ENCODE results near the gene GARS1.

DNA sequence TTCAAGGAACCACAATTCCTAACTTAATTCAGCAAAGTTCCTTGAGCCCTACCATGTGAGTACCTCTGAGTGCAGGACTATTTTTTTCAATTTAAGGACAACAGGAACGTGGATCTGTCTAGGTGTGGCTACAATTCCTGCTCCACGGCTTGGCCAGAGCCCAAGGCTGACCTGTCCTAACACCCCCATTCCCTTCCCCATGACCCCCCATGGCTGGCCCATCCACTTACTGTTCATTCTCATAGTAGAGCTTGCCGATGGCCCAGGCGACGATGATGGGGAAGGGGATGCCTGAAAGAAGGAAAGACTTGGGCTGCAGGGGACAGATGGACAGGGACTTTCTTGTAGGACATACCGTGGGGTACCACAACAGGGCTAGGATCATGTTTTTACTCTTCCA lies 67.2 kb downstream of the GARS1 start:
- TF ChIP-seq, protein P1, sequence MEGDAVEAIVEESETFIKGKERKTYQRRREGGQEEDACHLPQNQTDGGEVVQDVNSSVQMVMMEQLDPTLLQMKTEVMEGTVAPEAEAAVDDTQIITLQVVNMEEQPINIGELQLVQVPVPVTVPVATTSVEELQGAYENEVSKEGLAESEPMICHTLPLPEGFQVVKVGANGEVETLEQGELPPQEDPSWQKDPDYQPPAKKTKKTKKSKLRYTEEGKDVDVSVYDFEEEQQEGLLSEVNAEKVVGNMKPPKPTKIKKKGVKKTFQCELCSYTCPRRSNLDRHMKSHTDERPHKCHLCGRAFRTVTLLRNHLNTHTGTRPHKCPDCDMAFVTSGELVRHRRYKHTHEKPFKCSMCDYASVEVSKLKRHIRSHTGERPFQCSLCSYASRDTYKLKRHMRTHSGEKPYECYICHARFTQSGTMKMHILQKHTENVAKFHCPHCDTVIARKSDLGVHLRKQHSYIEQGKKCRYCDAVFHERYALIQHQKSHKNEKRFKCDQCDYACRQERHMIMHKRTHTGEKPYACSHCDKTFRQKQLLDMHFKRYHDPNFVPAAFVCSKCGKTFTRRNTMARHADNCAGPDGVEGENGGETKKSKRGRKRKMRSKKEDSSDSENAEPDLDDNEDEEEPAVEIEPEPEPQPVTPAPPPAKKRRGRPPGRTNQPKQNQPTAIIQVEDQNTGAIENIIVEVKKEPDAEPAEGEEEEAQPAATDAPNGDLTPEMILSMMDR (conservative IDR thresholded peaks at IDR 0.05; ENCODE audit: low read depth, low read length) = no peak
- no peak for TF ChIP-seq EZH2phosphoT487 (IDR thresholded peaks at IDR 0.05; ENCODE audit: borderline replicate concordance, low read length)
